Dedifferentiated amniotic fluid mesenchymal stem cell (primary cell): Measurements from ENCODE around the gene RUNDC3A.

Source experiments
- DNase-seq: peaks from one replicate; pipeline ENCODE4 v3.0.0-alpha.2; 2016; ENCODE audit errors: extremely low spot score

RUNDC3A gene

DNA sequence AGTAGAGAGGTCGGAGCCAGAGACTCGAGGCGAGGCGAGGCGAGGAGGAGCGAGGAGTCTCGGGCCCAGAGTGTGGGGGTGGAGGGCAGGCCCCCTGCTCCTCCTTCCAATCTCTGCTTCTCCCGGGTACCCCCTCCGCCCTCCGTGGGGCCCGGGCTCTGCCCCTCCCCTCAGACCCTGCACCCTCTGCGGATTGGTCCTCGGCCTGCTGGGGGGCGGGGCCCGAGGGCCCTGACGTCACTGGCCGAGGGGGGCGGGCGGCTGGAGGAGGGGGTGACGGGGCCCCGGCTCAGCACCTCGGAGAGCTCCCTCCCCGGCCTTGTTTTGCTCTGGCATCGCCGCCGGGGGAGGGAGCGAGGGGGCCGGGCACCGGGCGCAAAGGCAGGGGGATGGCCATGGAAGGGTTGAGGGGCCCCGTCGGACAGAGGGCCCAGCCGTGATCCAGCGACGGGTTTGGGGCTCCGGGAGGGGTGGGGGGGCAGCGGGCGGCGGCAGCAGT lies at the start of gene RUNDC3A:
TSS of gene RUNDC3A (plus strand) at position 282 of the 499 bp plus-strand sequence. CDS start 232 bp downstream, outside the sequence.
- peak; percentile 66 for DNase-seq

GRCh38 chr17:44258811-44259351 lies 49.5 kb upstream of the RUNDC3A start:
- no peak for DNase-seq

DNA sequence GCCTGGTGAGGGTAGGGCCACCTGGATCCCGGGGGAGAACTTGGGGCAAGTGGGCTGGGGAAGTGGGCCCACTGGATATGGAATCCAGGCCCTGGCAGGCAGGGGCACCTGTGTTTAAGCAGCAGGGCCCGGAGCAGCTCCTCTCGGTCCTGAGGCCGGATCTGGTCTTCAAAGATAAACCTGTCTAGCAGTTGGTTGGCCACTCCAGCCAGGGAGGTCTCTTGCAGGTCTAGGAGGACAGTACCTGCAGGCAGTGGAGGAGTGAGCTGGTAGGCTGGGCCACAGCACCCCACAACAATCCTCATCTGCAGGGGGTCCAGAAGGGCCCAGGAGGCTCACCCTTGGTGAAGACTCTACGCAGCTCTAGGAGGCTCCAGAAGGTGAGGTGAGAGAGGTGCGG lies 48.1 kb upstream of the RUNDC3A start:
- DNase-seq, result no peak

DNA sequence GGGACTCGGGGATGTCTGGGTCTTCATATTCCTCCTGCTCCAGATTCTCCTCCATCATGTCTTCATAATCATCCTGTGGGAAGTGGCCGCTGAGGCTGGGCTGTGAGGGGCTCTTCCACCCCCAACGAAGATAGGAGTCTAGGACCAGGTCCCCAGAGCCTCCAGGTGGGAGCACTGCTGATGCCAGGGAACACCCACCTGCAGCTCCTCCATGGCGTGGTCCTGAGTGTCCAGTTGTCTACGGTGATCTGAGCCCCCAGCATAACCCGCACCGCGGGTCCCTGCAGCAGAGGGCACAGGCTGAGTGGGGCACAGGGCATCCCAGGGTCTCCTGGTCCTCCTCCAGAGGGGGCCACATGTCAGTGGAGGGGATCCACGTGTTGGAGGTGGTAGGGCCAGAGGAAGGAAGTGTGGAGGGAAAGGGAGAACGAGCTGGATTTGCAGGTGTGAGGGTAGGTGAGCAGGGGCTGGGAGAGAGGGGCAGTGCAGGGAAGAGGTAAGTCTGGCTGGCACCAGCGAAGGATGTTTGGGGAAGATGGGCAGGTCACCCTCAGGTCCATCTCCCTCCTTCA lies 45.7 kb upstream of the RUNDC3A start:
- no peak for DNase-seq

- no peak for DNase-seq
Observed at GRCh38 chr17:44263345-44263902, 45.0 kb upstream of the RUNDC3A start.

GRCh38 chr17:44266402-44267164 lies 41.8 kb upstream of the RUNDC3A start:
- no peak for DNase-seq

DNA sequence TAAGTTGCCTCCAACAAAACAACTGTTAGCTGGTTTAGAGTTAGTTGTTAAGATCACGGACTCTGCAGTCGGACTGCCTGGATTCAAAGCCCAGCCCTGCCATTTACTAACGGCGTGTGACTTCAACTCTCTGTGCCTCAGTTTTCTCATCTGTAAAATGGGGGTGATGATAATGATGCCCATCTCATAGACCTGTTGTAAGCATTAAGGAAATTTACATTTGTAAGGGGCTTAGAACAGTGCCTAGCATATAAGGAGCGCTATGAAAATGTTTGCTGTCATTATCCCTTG lies 41.3 kb upstream of the RUNDC3A start:
- DNase-seq, result no peak

- DNase-seq, result no peak
Observed at GRCh38 chr17:44267818-44268490, 40.4 kb upstream of the RUNDC3A start, which contains the start of gene SLC4A1. Gene SLC4A1, minus strand, starts transcription at chr17:44268135. Its CDS starts 5,269 bp downstream, at chr17:44262866.

DNA sequence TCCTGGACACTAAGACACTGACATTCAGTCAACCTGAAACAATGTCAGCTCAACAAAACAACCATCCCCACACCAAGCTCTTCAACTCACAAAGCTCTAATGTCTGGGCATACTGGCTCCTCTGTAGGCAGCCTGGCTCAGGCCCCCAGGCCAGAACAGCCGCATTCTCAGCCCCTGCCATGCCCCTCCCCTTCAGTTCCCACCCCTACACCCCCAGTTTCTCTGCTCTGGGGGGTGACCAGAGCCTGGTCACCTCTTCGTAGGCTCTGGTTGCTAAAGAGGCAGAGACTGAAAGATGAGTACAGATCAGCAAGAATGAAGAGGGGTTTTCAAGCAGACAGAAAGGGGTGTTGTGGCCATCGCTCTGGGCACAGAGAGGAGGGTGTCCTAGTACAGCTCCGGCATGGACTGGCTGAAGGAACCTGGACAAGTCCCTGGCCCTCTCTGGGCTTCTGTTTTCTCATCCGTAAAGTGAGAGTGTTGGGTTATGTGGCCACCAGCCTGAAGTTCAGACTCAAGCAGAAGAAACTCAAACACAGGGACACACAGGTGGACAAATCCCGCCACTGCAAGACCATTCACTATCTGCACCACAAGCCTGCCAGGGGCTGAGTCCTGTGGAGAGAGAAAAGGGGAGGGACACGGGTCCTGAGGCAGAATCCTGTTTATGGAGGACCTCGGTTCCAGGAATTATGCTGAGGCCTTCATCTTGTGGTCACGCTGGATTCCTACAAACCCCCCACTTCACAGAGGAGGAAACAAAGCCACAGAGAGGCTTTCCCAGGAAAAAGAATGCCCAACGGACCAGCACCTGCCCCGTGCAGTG lies 39.5 kb upstream of the RUNDC3A start:
- DNase-seq, result no peak

DNA sequence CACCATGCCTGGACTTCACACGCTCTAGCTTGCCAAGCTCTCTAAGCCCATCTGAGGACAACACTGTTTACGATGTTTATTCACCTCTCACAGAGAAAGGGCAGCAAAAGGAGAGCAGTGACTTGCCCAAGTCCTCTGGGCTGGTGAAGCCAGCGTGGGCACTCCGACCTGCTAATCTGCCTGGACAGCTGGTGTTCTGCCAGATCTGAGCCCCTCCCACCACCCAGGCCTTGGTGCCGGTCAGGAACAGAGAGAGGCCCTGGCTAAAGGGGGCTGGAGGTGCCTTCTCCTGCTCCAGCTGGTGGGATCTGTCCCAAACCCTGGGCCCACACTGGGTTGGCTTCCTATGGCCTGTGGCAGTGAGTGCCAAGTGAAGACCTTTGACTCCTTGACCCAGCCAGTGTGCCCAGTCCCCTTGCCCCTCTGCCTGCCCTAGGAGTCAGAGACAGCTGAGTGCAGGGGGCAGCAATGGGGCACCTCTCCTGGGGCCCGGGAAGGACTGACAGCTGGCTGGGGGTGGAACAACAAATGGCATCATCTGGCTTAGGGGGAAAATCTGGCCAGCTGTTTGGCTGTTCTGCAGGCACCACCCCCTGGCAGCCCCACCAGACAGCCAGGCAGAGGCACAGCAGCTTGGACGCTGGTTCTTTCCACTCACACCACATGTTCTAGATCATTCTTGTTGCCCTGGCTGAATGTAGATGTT lies 38.7 kb upstream of the RUNDC3A start:
- no peak for DNase-seq

- no peak for DNase-seq
Observed at GRCh38 chr17:44272321-44272951, 36.0 kb upstream of the RUNDC3A start.

DNA sequence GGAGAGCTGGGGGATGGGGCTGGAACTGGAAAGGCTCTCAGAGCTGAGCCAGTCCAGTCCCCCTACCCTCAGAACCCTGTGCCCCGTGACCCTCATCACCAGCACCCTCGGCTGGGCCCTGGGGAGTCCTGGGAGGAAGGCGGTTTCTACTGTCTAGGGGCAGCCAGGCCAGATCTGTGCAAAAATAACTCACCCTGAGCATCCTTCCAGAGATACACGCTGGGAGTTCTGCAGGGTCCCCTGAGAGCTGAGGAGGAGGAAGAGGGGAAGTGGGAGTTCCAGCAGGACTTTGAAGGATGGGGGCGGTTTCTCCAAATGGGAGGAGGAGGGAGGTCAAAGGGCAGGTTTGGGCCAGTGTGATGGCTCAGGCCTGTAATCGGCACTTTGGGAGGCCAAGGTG lies 35.4 kb upstream of the RUNDC3A start:
- no peak for DNase-seq

DNA sequence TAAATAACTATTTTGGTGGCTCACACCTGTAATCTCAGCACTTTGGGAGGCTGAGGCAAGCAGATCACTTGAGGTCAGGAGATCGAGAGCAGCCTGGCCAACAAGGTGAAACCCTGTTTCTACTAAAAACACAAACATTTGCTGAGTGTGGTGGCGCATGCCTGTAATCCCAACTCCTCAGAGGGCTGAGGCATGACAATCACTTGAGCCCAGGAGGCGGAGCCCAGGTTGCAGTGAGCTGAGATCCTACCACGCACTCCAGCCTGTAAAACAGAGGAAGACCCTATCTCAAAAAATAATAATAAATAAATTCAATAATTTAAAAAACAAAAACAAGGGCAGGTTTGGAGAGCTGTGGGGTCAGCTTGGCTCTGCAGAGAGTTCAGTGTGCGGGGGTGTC lies 34.8 kb upstream of the RUNDC3A start:
- DNase-seq, result no peak

GRCh38 chr17:44277976-44278375 lies 30.4 kb upstream of the RUNDC3A start:
- no peak for DNase-seq

DNA sequence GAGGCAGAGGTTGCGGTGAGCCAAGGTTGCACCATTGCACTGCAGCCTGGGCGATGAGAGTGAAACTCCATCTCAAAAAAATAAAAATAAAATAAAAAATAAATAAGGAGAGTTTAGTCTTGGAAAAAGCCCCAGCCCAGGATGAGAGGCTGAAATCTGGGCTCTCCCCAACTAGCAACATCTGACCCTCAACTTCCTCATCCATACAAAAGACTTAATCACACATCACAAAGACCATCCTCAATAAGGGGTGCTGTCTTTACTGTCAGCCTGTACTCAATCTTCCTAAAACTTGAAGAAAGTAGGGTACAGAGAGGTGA lies 29.1 kb upstream of the RUNDC3A start:
- DNase-seq, result no peak

- no peak for DNase-seq
Observed at GRCh38 chr17:44279666-44280391, 28.6 kb upstream of the RUNDC3A start.

GRCh38 chr17:44280392-44280937 lies 27.9 kb upstream of the RUNDC3A start:
- no peak for DNase-seq

GRCh38 chr17:44281570-44281969 lies 26.8 kb upstream of the RUNDC3A start:
- DNase-seq, result no peak

GRCh38 chr17:44282264-44282663 lies 26.1 kb upstream of the RUNDC3A start:
- DNase-seq, result no peak
